Measurements from ENCODE around the gene ABHD10.
A peak's percentile ranks its signal among the peaks of the same experiment; 100 is the strongest.
"Not testable (repeated sequence)": the region's sequence is repeated elsewhere in the genome, so short reads cannot be mapped to it uniquely, and the experiment has no call there.

Gene ABHD10

GRCh38 chr3:112035241-112035640 lies 56.4 kb downstream of the ABHD10 start:
- DNase-seq, result no peak

DNA sequence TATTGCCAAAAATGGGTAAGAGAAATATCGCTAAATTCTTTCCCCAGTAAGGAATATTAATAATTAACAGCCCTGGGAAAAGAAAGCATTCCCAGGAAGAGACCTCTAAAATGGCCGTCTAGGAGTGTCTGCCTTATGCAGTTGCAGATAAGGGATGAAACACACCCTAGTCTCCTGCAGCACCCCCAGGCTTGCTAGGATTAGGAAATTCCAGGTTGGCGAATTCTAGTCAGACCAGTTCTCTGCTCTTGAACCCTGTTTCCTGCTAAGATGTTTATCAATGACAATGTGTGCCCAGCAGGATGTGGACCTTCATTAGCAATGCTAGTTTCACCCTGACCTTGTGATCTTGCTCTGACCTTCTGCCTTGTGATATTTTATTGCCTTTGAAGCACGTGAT lies 58.4 kb downstream of the ABHD10 start:
- DNase-seq, result not testable (repeated sequence)

DNA sequence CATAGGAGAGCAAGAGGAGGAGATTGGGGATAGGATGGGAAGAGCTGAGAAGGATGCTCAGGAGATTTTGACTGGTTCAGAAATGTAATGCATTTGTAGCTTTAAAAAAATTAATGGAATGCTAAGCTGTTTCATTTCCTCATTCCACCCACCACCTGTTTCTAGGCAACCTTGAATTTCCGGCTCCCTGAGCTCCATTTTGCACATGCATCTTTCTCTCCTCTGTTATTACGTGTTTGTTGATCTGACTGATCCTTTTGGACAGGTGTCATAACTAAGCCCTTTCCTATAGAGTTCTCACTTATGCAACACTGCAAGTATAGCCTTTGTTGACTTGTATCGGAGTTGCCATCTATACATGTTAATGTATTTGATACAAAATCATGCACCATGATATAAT lies 60.0 kb downstream of the ABHD10 start:
- DNase-seq, result peak; percentile 29

DNA sequence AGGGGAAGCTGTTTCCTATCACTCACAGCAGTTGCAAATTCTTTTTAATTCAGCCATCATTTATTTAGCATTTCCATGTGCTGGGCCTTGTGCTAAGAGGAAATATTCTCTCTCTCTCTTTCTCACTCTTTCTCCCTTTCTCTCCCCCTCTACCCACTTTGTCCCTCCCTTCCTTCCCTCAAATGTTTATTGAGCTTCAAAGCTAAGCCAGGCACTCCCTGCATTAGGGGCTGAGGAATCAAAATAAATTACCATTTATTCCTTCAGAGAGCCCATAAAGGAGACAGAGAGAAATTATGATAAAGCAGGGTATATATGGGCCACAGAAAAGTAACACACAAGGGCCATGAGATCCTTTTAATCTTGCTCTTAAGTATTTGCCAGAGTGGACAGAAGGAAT lies 62.5 kb downstream of the ABHD10 start:
- no peak for DNase-seq

- peak; percentile 71 for DNase-seq
These were observed 64.0 kb downstream of the ABHD10 start for GRCh38 chr3:112042842-112043280.
